Endothelial cell of umbilical vein (primary cell): ENCODE results near the gene GDF2.

Experiments
- CTCF ChIP-seq, 2 donors: IDR thresholded peaks; 1 replicate in 1 of 2; 2 replicates in 1 of 2; pipeline ENCODE4 v1.5.1; 2011; ENCODE audit warnings: low read length in 2 of 2, mild to moderate bottlenecking in 2 of 2, moderate library complexity in 2 of 2, control low read depth in 1 of 2, inconsistent platforms in 1 of 2, low read depth in 1 of 2; ENCODE audit not compliant: insufficient read depth in 1 of 2; ENCODE audit errors: extremely low read depth in 1 of 2
- POLR2A ChIP-seq: IDR thresholded peaks from 2 replicates; pipeline ENCODE4 v1.6.1; 2012; ENCODE audit warnings: low read depth, mild to moderate bottlenecking, control low read depth, low read length

- TF ChIP-seq CTCF (IDR thresholded peaks at IDR 0.05; ENCODE audit: extremely low read depth in 1 of 2, insufficient read depth in 1 of 2, low read depth in 1 of 2, low read length in 2 of 2) (no peak), POLR2A (no peak)
Observed at GRCh38 chr10:47279276-47279675, 43.0 kb upstream of the GDF2 start.
